Kidney capillary endothelial cell (primary cell): Measurements from ENCODE around the gene LMO1.

Source experiments
- DNase-seq: peaks from one replicate; pipeline ENCODE4 v3.0.0-alpha.2; 2018; ENCODE audit warnings: low spot score

Gene LMO1

GRCh38 chr11:8263109-8263768 lies 439 bp downstream of the LMO1 start:
- DNase-seq = no peak

- no peak for DNase-seq
Observed at GRCh38 chr11:8262552-8263108, 1.0 kb downstream of the LMO1 start.

- DNase-seq = no peak
Observed at GRCh38 chr11:8261921-8262551, 1.6 kb downstream of the LMO1 start.

- DNase-seq = no peak
Observed at GRCh38 chr11:8261291-8261690, 2.4 kb downstream of the LMO1 start.

- DNase-seq = no peak
Observed at GRCh38 chr11:8260202-8260966, 3.3 kb downstream of the LMO1 start.

GRCh38 chr11:8259306-8259959 lies 4.2 kb downstream of the LMO1 start:
- DNase-seq = no peak

GRCh38 chr11:8258784-8259183 lies 4.9 kb downstream of the LMO1 start:
- no peak for DNase-seq

GRCh38 chr11:8258289-8258688 lies 5.4 kb downstream of the LMO1 start:
- DNase-seq = no peak

GRCh38 chr11:8257003-8257664 lies 6.5 kb downstream of the LMO1 start:
- no peak for DNase-seq

GRCh38 chr11:8256271-8257002 lies 7.2 kb downstream of the LMO1 start:
- DNase-seq = no peak

- DNase-seq = no peak
Observed at GRCh38 chr11:8253566-8253965, 10.1 kb downstream of the LMO1 start.

GRCh38 chr11:8252946-8253345 lies 10.7 kb downstream of the LMO1 start:
- DNase-seq = no peak

- peak; percentile 84 for DNase-seq
Observed at GRCh38 chr11:8252388-8252787, 11.3 kb downstream of the LMO1 start.

- DNase-seq = no peak
Observed at GRCh38 chr11:8251616-8252295, 11.9 kb downstream of the LMO1 start.

- DNase-seq = no peak
Observed at GRCh38 chr11:8250981-8251615, 12.6 kb downstream of the LMO1 start.

GRCh38 chr11:8250434-8250833 lies 13.2 kb downstream of the LMO1 start:
- DNase-seq = no peak

GRCh38 chr11:8249482-8249881 lies 14.2 kb downstream of the LMO1 start:
- no peak for DNase-seq

GRCh38 chr11:8248786-8249185 lies 14.9 kb downstream of the LMO1 start:
- no peak for DNase-seq

- no peak for DNase-seq
Observed at GRCh38 chr11:8247312-8247711, 16.4 kb downstream of the LMO1 start.

GRCh38 chr11:8243458-8243857 lies 20.2 kb downstream of the LMO1 start:
- no peak for DNase-seq
